HG02981 (cell line): ENCODE results near the gene SUCLG2.
"Not testable (repeated sequence)": the region's sequence is repeated elsewhere in the genome, so short reads cannot be mapped to it uniquely, and the experiment has no call there.

Experiments
- ATAC-seq: cut with Tn5 transposase; IDR thresholded peaks from one replicate; pipeline ENCODE4 v1.9.1; 2021; ENCODE audit warnings: mild to moderate bottlenecking, moderate library complexity; ENCODE audit not compliant: unreplicated experiment

Gene SUCLG2

GRCh38 chr3:67561667-67562394 lies 92.6 kb downstream of the SUCLG2 start:
- no peak for ATAC-seq

- ATAC-seq, result no peak
These were observed 93.1 kb downstream of the SUCLG2 start for GRCh38 chr3:67561266-67561665.

GRCh38 chr3:67559029-67559605 lies 95.3 kb downstream of the SUCLG2 start:
- ATAC-seq, result no peak

- no peak for ATAC-seq
These were observed 96.0 kb downstream of the SUCLG2 start for GRCh38 chr3:67558426-67558825.

GRCh38 chr3:67557848-67558355 lies 96.5 kb downstream of the SUCLG2 start:
- ATAC-seq, result no peak

- ATAC-seq, result no peak
These were observed 102.9 kb downstream of the SUCLG2 start for GRCh38 chr3:67551361-67552016.

GRCh38 chr3:67550541-67550940 lies 103.9 kb downstream of the SUCLG2 start:
- no peak for ATAC-seq

GRCh38 chr3:67542502-67543250 lies 111.7 kb downstream of the SUCLG2 start:
- not testable (repeated sequence) for ATAC-seq

- ATAC-seq, result no peak
These were observed 114.1 kb downstream of the SUCLG2 start for GRCh38 chr3:67540198-67540894.

- not testable (repeated sequence) for ATAC-seq
These were observed 117.2 kb downstream of the SUCLG2 start for GRCh38 chr3:67537203-67537602.

DNA sequence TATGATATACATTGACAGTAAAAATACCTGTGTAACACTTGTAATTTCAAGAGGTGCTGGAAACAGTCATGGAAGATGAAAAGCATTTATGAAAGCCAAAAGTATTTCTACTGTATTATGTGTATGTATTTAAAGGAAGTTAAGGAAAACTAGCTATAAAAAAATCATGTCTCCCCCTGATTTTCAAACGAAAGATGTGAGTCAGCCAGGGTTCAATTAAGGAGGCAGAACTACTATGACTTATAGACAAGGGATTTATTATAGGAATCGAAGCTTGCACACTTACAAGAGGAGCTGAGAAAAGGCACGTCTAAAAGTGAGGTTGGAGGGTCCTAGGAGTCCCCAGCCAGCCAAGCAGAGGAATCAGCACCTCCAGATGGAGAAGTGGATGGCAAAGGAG lies 119.4 kb downstream of the SUCLG2 start:
- no peak for ATAC-seq

GRCh38 chr3:67534594-67534993 lies 119.8 kb downstream of the SUCLG2 start:
- ATAC-seq, result no peak

DNA sequence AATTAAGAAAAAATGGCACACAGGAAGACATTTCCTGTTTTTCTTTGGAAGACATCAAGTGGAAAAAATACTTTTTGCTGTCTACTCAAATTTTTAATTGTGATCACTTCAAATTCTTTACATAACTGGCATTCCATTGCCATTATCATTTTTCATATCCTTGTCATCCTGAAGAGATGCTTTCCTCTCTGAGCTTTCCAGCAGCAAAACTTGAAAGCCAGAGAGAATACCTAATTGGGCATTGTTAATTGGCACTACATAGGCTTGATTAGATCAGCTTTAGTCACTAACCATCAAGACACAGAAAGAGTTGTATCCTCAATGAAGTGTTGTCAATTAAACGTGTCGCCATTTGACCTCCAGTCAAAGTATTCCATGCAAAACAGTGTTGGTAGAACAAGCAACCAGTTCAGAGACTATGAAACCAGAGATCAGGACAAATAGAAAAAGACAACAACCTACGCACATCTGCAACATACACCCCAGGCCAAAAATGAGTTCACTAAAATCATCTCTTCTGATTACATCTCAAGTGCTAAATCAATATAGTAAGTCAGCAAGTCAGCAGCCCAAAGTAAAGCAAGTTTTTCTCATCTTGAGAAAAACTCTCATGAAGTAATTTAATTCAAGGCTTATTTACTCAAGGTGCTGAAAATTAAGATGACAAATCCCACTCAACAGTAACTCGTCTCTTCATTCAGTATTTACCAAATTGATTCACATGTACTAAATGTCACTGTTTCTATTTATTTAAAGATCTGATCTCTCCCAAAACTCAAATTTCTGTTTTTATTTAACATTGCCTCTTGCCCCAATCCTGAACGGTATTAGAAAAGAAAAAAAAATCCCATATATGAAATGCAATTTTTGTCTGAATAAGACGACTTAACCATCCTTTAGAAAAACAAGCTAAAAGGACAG lies 123.0 kb downstream of the SUCLG2 start:
- ATAC-seq, result no peak

GRCh38 chr3:67529915-67530314 lies 124.5 kb downstream of the SUCLG2 start:
- no peak for ATAC-seq

- ATAC-seq, result no peak
These were observed 125.1 kb downstream of the SUCLG2 start for GRCh38 chr3:67529337-67529736.

GRCh38 chr3:67526246-67526645 lies 128.2 kb downstream of the SUCLG2 start:
- ATAC-seq, result no peak

DNA sequence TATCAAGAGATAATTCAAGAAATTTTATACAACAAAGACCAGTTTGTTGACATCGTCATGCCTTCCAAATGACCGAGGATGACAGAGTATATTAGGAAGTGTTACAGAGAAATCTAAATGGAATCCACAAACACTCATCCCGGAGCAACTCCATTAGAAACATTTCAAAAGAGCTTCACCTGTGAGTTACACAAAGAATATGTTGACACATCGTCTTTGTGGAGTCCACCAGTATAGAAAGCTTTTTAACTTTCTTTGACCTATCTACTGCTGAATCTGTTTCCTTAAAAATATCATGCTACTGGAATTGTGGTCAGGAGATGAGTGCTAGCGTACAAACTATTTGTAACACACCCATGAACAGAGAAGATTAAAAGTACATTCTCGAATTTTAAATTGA lies 130.4 kb downstream of the SUCLG2 start:
- no peak for ATAC-seq

DNA sequence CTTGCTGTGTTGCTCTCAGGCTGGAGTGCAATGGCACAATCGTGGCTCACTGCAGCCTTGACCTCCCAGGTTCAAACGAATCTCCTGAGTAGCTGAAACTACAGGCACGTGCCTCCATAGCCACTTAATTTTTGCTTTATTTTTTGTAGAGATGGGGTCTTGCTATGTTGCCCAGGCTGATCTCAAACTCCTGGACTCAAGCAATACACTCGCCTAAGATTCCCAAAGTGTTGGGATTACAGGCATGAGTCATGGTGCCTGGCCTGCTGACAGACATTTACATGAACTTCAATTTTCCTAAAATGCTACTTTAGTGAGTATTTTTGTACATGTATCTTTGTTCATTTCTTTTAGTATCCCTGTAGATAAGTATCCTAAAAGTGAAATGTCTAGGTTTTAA lies 132.3 kb downstream of the SUCLG2 start:
- no peak for ATAC-seq

GRCh38 chr3:67521053-67521646 lies 133.3 kb downstream of the SUCLG2 start:
- no peak for ATAC-seq
